GM13977 (cell line): ENCODE data around the gene COL4A2.

ENCODE experiments used
- DNase-seq: peaks from one replicate; pipeline ENCODE4 v3.0.0; 2012; ENCODE audit warnings: low spot score
- in situ Hi-C: fragments of 300-500 bp; cut with MboI; formaldehyde crosslinking; loops from one replicate; pipeline ENCODE4 v1.12.0; 2022; ENCODE audit warnings: low sequenced_read_pairs, low pct_unique_long_range_greater_than_20kb, mixed read lengths, inconsistent platforms; ENCODE audit not compliant: unreplicated experiment
- TF ChIP-seq, protein P1 (sequence below): IDR thresholded peaks from 2 replicates; pipeline ENCODE4 v1.5.1; 2012; ENCODE audit warnings: mild to moderate bottlenecking, control low read depth; ENCODE audit not compliant: insufficient read depth; ENCODE audit errors: extremely low read depth, missing control alignments

Gene COL4A2

DNA sequence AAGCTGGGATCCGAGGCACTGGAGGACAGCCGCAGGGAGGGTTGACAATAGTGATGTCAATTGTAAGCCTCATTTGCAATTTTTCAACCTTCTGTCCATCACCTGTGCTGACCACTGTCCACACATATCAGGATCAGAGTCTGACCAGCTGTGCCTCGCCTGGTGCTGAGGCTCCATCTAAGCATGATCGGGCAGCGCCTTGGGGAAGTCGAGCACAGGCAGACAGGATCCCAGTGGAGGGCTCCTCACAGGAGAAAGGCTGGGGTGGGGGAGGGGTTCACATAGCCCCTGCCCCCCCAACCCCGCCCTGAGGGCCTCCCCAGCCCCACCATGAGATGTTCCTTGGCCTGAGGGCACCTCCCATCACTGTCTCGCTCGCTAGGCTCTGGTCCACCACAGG is 194.1 kb downstream of the COL4A2 start:
- no peak for DNase-seq
- in situ Hi-C loops, result no loop called here
- TF ChIP-seq, protein P1, sequence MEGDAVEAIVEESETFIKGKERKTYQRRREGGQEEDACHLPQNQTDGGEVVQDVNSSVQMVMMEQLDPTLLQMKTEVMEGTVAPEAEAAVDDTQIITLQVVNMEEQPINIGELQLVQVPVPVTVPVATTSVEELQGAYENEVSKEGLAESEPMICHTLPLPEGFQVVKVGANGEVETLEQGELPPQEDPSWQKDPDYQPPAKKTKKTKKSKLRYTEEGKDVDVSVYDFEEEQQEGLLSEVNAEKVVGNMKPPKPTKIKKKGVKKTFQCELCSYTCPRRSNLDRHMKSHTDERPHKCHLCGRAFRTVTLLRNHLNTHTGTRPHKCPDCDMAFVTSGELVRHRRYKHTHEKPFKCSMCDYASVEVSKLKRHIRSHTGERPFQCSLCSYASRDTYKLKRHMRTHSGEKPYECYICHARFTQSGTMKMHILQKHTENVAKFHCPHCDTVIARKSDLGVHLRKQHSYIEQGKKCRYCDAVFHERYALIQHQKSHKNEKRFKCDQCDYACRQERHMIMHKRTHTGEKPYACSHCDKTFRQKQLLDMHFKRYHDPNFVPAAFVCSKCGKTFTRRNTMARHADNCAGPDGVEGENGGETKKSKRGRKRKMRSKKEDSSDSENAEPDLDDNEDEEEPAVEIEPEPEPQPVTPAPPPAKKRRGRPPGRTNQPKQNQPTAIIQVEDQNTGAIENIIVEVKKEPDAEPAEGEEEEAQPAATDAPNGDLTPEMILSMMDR, result no peak

DNA sequence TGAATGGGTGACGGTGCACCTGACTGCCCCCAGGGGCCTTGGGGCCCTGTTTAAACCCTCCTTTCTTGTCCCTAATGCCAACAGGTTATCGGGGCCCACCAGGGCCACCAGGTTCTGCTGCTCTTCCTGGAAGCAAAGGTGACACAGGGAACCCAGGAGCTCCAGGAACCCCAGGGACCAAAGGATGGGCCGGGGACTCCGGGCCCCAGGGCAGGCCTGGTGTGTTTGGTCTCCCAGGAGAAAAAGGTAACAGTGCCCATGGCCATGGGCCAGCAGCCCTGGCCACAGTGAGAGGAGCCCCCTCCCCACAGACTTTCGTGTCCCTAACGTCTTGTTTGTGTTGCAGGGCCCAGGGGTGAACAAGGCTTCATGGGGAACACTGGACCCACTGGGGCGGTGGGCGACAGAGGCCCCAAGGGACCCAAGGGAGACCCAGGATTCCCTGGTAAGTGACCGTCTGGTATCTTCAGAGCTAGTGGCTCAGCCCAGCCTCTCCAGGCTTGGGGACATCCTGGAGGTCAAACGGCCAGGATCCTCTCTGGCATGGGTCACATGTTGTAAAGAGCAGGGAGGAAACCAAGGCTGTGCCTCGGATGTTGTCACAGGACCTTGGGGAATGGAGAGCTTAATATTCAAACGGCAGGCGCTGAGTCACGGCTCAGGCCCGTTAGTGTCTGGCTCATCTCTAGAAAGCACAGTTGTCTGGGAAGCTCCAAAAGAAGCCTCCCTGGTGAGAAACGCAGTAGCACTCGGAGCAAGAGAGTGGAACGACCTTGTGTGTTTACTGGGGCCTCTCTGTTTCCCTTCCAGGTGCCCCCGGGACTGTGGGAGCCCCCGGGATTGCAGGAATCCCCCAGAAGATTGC is 196.2 kb downstream of the COL4A2 start:
- TF ChIP-seq, protein P1, result no peak
- no peak for DNase-seq
- in situ Hi-C loops, result no loop called here

DNA sequence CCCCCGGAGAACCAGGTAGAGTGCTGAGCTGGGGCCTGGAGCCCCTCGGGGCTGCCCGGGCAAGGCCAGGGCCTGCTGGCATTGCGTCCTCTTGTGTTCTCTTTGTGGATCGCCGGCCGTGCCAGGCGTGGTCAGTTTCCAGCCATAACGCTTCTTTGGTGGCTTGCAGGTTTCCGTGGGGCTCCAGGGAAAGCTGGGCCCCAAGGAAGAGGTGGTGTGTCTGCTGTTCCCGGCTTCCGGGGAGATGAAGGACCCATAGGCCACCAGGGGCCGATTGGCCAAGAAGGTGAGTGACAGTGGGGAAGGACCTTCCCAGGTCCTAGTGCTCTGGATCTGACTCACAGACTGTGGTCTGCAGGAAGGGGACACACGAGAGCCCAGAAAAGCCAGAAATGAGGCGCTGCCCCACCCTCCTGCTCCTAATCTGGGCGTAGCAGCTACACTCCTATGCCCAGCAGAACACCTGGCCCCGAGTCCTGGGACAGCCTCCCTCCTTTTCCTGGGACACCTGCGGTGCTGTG is 197.0 kb downstream of the COL4A2 start:
- no peak for DNase-seq
- in situ Hi-C loops, result no loop called here
- TF ChIP-seq, protein P1, result no peak

DNA sequence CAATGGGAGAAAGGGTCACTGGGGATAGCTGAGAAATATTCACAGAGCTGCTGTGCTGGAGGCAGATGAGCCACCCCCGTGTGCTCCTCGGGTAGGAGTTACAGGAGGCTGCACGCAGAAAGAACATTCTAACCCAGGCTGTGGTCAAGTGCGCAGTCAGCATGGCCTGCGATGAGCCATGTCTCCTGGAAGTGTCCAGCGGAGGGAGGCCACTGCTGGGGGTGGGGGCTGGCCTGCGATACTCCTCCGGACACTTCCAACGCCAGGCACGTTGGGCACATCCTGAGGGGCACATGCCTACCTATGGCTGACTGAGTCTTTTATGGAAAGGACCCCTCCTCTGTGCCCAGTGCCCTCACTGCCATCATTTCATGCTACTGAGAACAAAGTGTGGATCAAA is 198.5 kb downstream of the COL4A2 start:
- in situ Hi-C loops, result no loop called here
- TF ChIP-seq, protein P1, result no peak

DNA sequence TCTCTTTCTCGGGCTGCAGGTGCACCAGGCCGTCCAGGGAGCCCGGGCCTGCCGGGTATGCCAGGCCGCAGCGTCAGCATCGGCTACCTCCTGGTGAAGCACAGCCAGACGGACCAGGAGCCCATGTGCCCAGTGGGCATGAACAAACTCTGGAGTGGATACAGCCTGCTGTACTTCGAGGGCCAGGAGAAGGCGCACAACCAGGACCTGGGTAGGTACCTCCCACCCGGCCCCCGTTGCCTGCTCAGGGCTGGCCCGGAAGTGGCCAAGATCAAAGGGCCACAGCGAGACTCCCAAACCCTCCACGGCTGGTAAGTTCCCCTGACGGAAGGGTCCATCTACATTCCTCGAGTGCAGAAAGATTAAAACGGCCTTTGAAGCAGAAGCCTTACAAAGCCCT is 199.3 kb downstream of the COL4A2 start:
- no peak for DNase-seq
- TF ChIP-seq, protein P1, result no peak
- in situ Hi-C loops, result no loop called here

More for the DNA sequence above, 198.5 kb downstream of the COL4A2 start:
- DNase-seq, result no peak

DNA sequence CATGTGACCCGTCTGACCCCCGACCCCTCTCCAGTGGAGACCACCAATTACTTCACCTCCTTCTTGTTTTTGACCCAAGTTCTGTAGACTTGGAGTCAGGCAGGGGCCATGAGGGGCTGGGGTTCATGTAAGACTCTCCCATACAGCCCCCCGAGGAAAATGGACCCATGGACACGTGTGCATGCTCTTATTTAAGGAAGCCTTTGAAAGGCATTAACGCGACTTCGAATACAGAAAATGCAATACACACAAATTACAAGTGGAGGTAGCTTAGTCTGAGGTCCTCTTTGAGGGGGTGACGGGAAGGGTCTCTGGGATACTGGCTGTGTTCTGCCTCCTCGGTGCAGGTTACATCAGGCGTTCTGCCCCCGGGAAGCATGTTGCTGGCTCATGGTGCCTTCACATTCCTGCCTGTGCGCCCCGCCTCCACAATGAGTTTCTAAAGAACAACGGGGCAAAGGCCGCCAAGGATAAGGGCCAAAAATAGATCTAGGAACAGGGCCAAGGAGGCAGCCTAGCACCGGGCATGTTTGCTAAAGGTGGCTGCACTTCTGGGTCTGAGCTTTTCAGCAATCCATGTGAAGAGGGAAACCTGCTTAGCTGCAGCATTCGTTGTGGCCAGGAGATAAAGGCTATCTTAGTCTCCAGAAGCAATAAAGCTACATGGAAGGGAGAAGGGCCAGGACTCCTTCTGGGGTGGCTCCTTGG is 199.9 kb downstream of the COL4A2 start:
- no peak for DNase-seq
- TF ChIP-seq, protein P1, result no peak

More for the DNA sequence above, 199.9 kb downstream of the COL4A2 start:
- in situ Hi-C loops, result no loop called here
